H1 (cell line): ENCODE data around the gene PQBP1. TPM values are rescaled to one million over a fixed set of nuclear protein-coding genes. Genes with fewer than 3 reads are reported as not detected.
"Not testable (repeated sequence)": the region's sequence is repeated elsewhere in the genome, so short reads cannot be mapped to it uniquely, and the experiment has no call there.

Source experiments
- CTCF ChIA-PET: fragments of 300-600 bp; sonication (Branson Sonifier 250); formaldehyde crosslinking; loops from one replicate; lab custom pipeline; 2021; ENCODE audit not compliant: partially characterized antibody; lab: Charles Lee
- POLR2A ChIA-PET: fragments of 300-600 bp; sonication (Branson Sonifier 250); formaldehyde crosslinking; loops from one replicate; lab custom pipeline; 2021; ENCODE audit warnings: inconsistent platforms; ENCODE audit not compliant: partially characterized antibody; lab: Charles Lee
- DNase-seq, 2 experiments: peaks; one replicate each; pipeline versions ENCODE4 v3.0.0 to v3.0.0-alpha.2; 2010 to 2022; ENCODE audit warnings: low spot score in 2 of 2, low read depth in 1 of 2, mixed read lengths in 1 of 2
- FAIRE-seq: peaks from 2 replicates; lab custom pipeline; 2011; peaks lifted over from hg19 to GRCh38; lab: Jason Lieb, UNC
- H2AFZ ChIP-seq: 2 replicates; pipeline ENCODE4 v1.8.1; 2012; ENCODE audit warnings: low read length, inconsistent platforms
- H2AK5ac ChIP-seq: 2 replicates; pipeline ENCODE4 v1.6.1; 2013; ENCODE audit warnings: low read depth, low read length
- H2BK120ac ChIP-seq: replicated peaks from 2 replicates; pipeline ENCODE3; 2013; ENCODE audit warnings: low read depth, low read length, inconsistent platforms
- H2BK12ac ChIP-seq: 2 replicates; pipeline ENCODE4 v1.6.1; 2013; ENCODE audit warnings: low read depth, low read length
- H2BK15ac ChIP-seq: 2 replicates; pipeline ENCODE4 v1.6.1; 2013; ENCODE audit warnings: low read length
- H2BK20ac ChIP-seq: 2 replicates; pipeline ENCODE4 v1.6.1; 2013; ENCODE audit warnings: low read length
- H2BK5ac ChIP-seq: 2 replicates; pipeline ENCODE4 v1.6.1; 2013; ENCODE audit warnings: low read depth, low read length
- H3K14ac ChIP-seq: 2 replicates; pipeline ENCODE4 v1.6.1; 2013; ENCODE audit warnings: inconsistent platforms; ENCODE audit not compliant: insufficient read length
- H3K18ac ChIP-seq: 2 replicates; pipeline ENCODE4 v1.6.1; 2013; ENCODE audit warnings: low read length; ENCODE audit errors: extremely low read depth
- H3K23ac ChIP-seq: 2 replicates; pipeline ENCODE4 v1.6.1; 2013; ENCODE audit warnings: inconsistent platforms; ENCODE audit not compliant: insufficient read length
- H3K23me2 ChIP-seq: 2 replicates; pipeline ENCODE4 v1.6.1; 2013; ENCODE audit warnings: low read depth, low read length
- H3K27ac ChIP-seq: 2 replicates; pipeline ENCODE4 v1.6.1; 2011; ENCODE audit warnings: low read depth, low read length, inconsistent platforms
- H3K27me3 ChIP-seq, 4 experiments: replicated peaks in 1 of 4; 1 replicate in 1 of 4; 2 replicates in 3 of 4; pipeline versions ENCODE4 v1.6.1 to v1.8.1; 2011 to 2013; ENCODE audit warnings: low read length in 3 of 4, mild to moderate bottlenecking in 3 of 4, inconsistent platforms in 2 of 4, mixed read lengths in 2 of 4, moderate library complexity in 1 of 4; ENCODE audit not compliant: control insufficient read depth in 3 of 4, insufficient read depth in 3 of 4; ENCODE audit errors: extremely low read depth in 1 of 4
- H3K36me3 ChIP-seq, 4 experiments: 2 replicates each; pipeline versions ENCODE4 v1.6.1 to v1.8.1; 2011 to 2013; ENCODE audit warnings: mild to moderate bottlenecking in 4 of 4, low read length in 3 of 4, moderate library complexity in 2 of 4, control low read depth in 1 of 4, inconsistent platforms in 1 of 4; ENCODE audit not compliant: insufficient read depth in 4 of 4, control insufficient read depth in 2 of 4
- H3K4ac ChIP-seq: replicated peaks from 2 replicates; pipeline ENCODE3; 2013; ENCODE audit warnings: low read length, low read depth, mixed read lengths, inconsistent platforms; ENCODE audit not compliant: insufficient read length
- H3K4me1 ChIP-seq, 4 experiments: replicated peaks in 1 of 4; 1 replicate in 1 of 4; 2 replicates in 3 of 4; pipeline versions ENCODE4 v1.6.1 to v1.8.1; 2011 to 2013; ENCODE audit warnings: low read length in 3 of 4, inconsistent platforms in 2 of 4, mixed read lengths in 1 of 4; ENCODE audit not compliant: insufficient read depth in 4 of 4, control insufficient read depth in 3 of 4
- H3K4me2 ChIP-seq, 2 experiments: 2 replicates each; pipeline versions ENCODE4 v1.6.1 to v1.8.1; 2011 to 2013; ENCODE audit warnings: low read depth in 2 of 2, low read length in 2 of 2, control low read depth in 1 of 2, inconsistent platforms in 1 of 2, mild to moderate bottlenecking in 1 of 2; ENCODE audit not compliant: insufficient read depth in 1 of 2
- H3K4me3 ChIP-seq, 4 experiments: fragments of 200-600, 300-600 bp in 1 of 4; sonication (generic), shearing (Covaris generic), sonication (Bioruptor Twin) in 1 of 4; 2 replicates each; pipeline versions ENCODE4 v1.5.1 to v1.8.1; 2011 to 2016; ENCODE audit warnings: low read length in 4 of 4, low read depth in 3 of 4, control low read depth in 2 of 4, inconsistent platforms in 2 of 4, mild to moderate bottlenecking in 2 of 4, mixed read lengths in 1 of 4, moderate library complexity in 1 of 4; ENCODE audit not compliant: insufficient read depth in 2 of 4; ENCODE audit errors: extremely low read depth in 1 of 4
- H3K56ac ChIP-seq: replicated peaks from 2 replicates; pipeline ENCODE3; 2013; ENCODE audit warnings: low read depth, mild to moderate bottlenecking, mixed read lengths, low read length, inconsistent platforms; ENCODE audit not compliant: insufficient read length
- H3K79me1 ChIP-seq: 2 replicates; pipeline ENCODE4 v1.6.1; 2013; ENCODE audit warnings: low read depth, low read length, control low read depth
- H3K79me2 ChIP-seq, 2 experiments: 2 replicates each; pipeline versions ENCODE4 v1.6.1 to v1.8.1; 2012 to 2013; ENCODE audit warnings: low read length in 2 of 2, mild to moderate bottlenecking in 2 of 2, inconsistent platforms in 1 of 2; ENCODE audit not compliant: insufficient read depth in 2 of 2, control insufficient read depth in 1 of 2
- H3K9ac ChIP-seq, 4 experiments: replicated peaks in 1 of 4; 1 replicate in 1 of 4; 2 replicates in 3 of 4; pipeline versions ENCODE4 v1.6.1 to v1.8.1; 2011 to 2013; ENCODE audit warnings: low read depth in 3 of 4, low read length in 3 of 4, control low read depth in 2 of 4, mild to moderate bottlenecking in 2 of 4, moderate library complexity in 2 of 4, inconsistent platforms in 1 of 4; ENCODE audit errors: extremely low read depth in 1 of 4
- H3K9me3 ChIP-seq, 2 experiments: 2 replicates each; pipeline versions ENCODE4 v1.6.1 to v1.8.1; 2012 to 2013; ENCODE audit warnings: mild to moderate bottlenecking in 2 of 2, moderate library complexity in 2 of 2, control low read depth in 1 of 2, inconsistent platforms in 1 of 2, low read depth in 1 of 2, low read length in 1 of 2, mixed read lengths in 1 of 2; ENCODE audit not compliant: insufficient read depth in 2 of 2
- H4K20me1 ChIP-seq, 2 experiments: replicated peaks in 1 of 2; 2 replicates each; pipeline versions ENCODE3 to v1.8.1; 2011 to 2013; ENCODE audit warnings: inconsistent platforms in 2 of 2, low read length in 2 of 2, mild to moderate bottlenecking in 1 of 2; ENCODE audit not compliant: insufficient read depth in 2 of 2, control insufficient read depth in 1 of 2
- H4K5ac ChIP-seq: 2 replicates; pipeline ENCODE4 v1.6.1; 2013; ENCODE audit warnings: low read length, low read depth, mixed read lengths, inconsistent platforms; ENCODE audit not compliant: insufficient read length
- H4K8ac ChIP-seq: 2 replicates; pipeline ENCODE4 v1.8.0; 2013; ENCODE audit warnings: mild to moderate bottlenecking, moderate library complexity, low read length, inconsistent platforms; ENCODE audit not compliant: insufficient read depth; ENCODE audit errors: extremely low read depth
- H4K91ac ChIP-seq: replicated peaks from 2 replicates; pipeline ENCODE3; 2013; ENCODE audit warnings: low read length, mixed read lengths, inconsistent platforms; ENCODE audit not compliant: insufficient read length
- WGBS, 2 experiments: shearing (Covaris generic) in 1 of 2; methylation state at CpG; one replicate each; pipeline versions ENCODE4 v1.1.6 to v1.1.7; 2013 to 2015; ENCODE audit warnings: low lambda C conversion rate in 2 of 2, mixed read lengths in 2 of 2, inconsistent platforms in 1 of 2, low coverage in 1 of 2, missing lambda C conversion rate in 1 of 2; ENCODE audit not compliant: insufficient replicate concordance in 2 of 2, insufficient coverage in 1 of 2, insufficient read length in 1 of 2; ENCODE audit errors: extremely low coverage in 1 of 2, missing lambda C conversion rate in 1 of 2; 5-methylcytosine and 5-hydroxymethylcytosine counted together
- polyA plus RNA-seq, 7 experiments: library from polyadenylated mRNA; depleted of rRNA in 3 of 7; stranded (reverse) in 5 of 7; unstranded in 2 of 7; fragments of >200 nt in 5 of 7; fragments of 200-250 nt in 2 of 7; gene quantifications; 1 replicate in 5 of 7; 2 replicates in 1 of 7; 4 replicates in 1 of 7; pipeline versions ENCODE4 v1.2.1 to v1.2.3, GENCODE V29; 2011 to 2013; ENCODE audit warnings: missing spikeins in 2 of 7, mixed read lengths in 2 of 7
- total RNA-seq: library from RNA; stranded (reverse); fragmentation: NEBNext Ultra II Directional; extraction: Animal tissue kit (Norgen Biotek cat#: 25700); gene quantifications from 2 replicates; pipeline ENCODE4 v1.2.1, GENCODE V29; 2021

The PQBP1 gene
- total and polyA plus RNA-seq, 2 of the 8 experiments (the other 6 are each of a cell fraction or from before 2014, with no cell fraction given): 91.7 to 95.9 TPM

- H3K4me3 ChIP-seq, H2BK5ac ChIP-seq, H4K8ac ChIP-seq, H3K9me3 ChIP-seq, H3K9ac ChIP-seq, H3K14ac ChIP-seq, H2AK5ac ChIP-seq, H3K36me3 ChIP-seq, H3K56ac ChIP-seq, H3K79me1 ChIP-seq, H2AFZ ChIP-seq, H4K91ac ChIP-seq, H2BK120ac ChIP-seq, POLR2A ChIA-PET, H3K18ac ChIP-seq, H2BK20ac ChIP-seq, H3K4ac ChIP-seq, H3K23ac ChIP-seq, FAIRE-seq, H3K4me1 ChIP-seq, CTCF ChIA-PET, H2BK15ac ChIP-seq, H4K20me1 ChIP-seq, H3K27me3 ChIP-seq, H3K79me2 ChIP-seq, H2BK12ac ChIP-seq, H4K5ac ChIP-seq, DNase-seq, H3K4me2 ChIP-seq, H3K27ac ChIP-seq, H3K23me2 ChIP-seq: not testable (repeated sequence)
- 94% methylated on average over 9 of the region's 12 CpGs; no CpG with 5 or more reads in 1 of the 2 experiments for WGBS, 2 experiments
Observed at GRCh38 chrX:48854121-48854804, 43.5 kb upstream of the PQBP1 start.
